Neural cell (in vitro differentiated cells): ENCODE results near the gene USP2. TPM values are rescaled to one million over a fixed set of nuclear protein-coding genes. Genes with fewer than 3 reads are reported as not detected.

Experiments
- H2AFZ ChIP-seq: fragments of 200-600, 300-800 bp; sonication (generic), shearing (Covaris generic); 2 replicates; pipeline ENCODE4 v1.6.0; 2014; ENCODE audit warnings: low read depth, mild to moderate bottlenecking, antibody characterized with exemption, low read length, moderate library complexity
- H3F3A ChIP-seq: fragments of 200-600 bp; shearing (Covaris generic); 2 replicates; pipeline ENCODE4 v1.6.1; 2016; ENCODE audit warnings: mild to moderate bottlenecking, moderate library complexity, mixed read lengths, antibody characterized with exemption, low read length; ENCODE audit not compliant: insufficient read depth, poor library complexity, severe bottlenecking
- H3K27ac ChIP-seq: fragments of 200-600, 300-800 bp; sonication (generic), shearing (Covaris generic); 2 replicates; pipeline ENCODE4 v1.5.1; 2014; ENCODE audit warnings: mild to moderate bottlenecking, low read length, moderate library complexity
- H3K27me3 ChIP-seq: fragments of 300-800, 200-600 bp; sonication (generic), shearing (Covaris generic); 2 replicates; pipeline ENCODE4 v1.6.0; 2014; ENCODE audit warnings: mild to moderate bottlenecking, low read depth, low read length, moderate library complexity; ENCODE audit not compliant: insufficient read depth
- H3K36me3 ChIP-seq: fragments of 300-800, 200-600 bp; sonication (generic), shearing (Covaris generic); 2 replicates; pipeline ENCODE4 v1.5.1; 2014; ENCODE audit warnings: mild to moderate bottlenecking, antibody characterized with exemption, low read length, moderate library complexity; ENCODE audit not compliant: insufficient read depth
- H3K4me2 ChIP-seq: fragments of 300-800, 200-600 bp; sonication (generic), shearing (Covaris generic); 2 replicates; pipeline ENCODE4 v1.6.0; 2014; ENCODE audit warnings: mild to moderate bottlenecking, low read length
- H3K4me3 ChIP-seq: fragments of 300-800, 200-600 bp; sonication (generic), shearing (Covaris generic); 2 replicates; pipeline ENCODE4 v1.5.1; 2014; ENCODE audit warnings: mild to moderate bottlenecking, low read length, moderate library complexity
- H3K79me2 ChIP-seq: fragments of 200-600 bp; shearing (Covaris generic); replicated peaks from 2 replicates; pipeline ENCODE4 v1.6.0; 2014; ENCODE audit warnings: mild to moderate bottlenecking, low read length, moderate library complexity; ENCODE audit not compliant: insufficient read depth
- H3K9ac ChIP-seq: fragments of 300-800, 200-600 bp; sonication (generic), shearing (Covaris generic); 2 replicates; pipeline ENCODE4 v1.6.1; 2016; ENCODE audit warnings: mild to moderate bottlenecking, low read length, mixed read lengths
- H3K9me2 ChIP-seq: fragments of 200-600 bp; shearing (Covaris generic); 2 replicates; pipeline ENCODE4 v1.6.1; 2016; ENCODE audit warnings: mild to moderate bottlenecking, low read length, mixed read lengths; ENCODE audit not compliant: insufficient read depth
- H3K9me3 ChIP-seq: fragments of 200-600, 300-800 bp; sonication (generic), shearing (Covaris generic); 2 replicates; pipeline ENCODE4 v1.6.1; 2016; ENCODE audit warnings: mild to moderate bottlenecking, mixed run types, low read length, moderate library complexity, mixed read lengths
- H4K20me1 ChIP-seq: fragments of 200-600 bp; shearing (Covaris generic); 2 replicates; pipeline ENCODE4 v1.6.1; 2016; ENCODE audit warnings: mild to moderate bottlenecking, mixed run types; ENCODE audit not compliant: insufficient read depth
- CTCF ChIP-seq: fragments of 450-650 bp; IDR thresholded peaks from 2 replicates; pipeline ENCODE4 v1.5.1; 2014; ENCODE audit warnings: antibody characterized with exemption, mild to moderate bottlenecking, moderate library complexity; ENCODE audit not compliant: poor library complexity, severe bottlenecking
- EP300 ChIP-seq: fragments of 450-650 bp; conservative IDR thresholded peaks from 2 replicates; pipeline ENCODE4 v1.6.1; 2014; ENCODE audit warnings: antibody characterized with exemption, mild to moderate bottlenecking, moderate library complexity; ENCODE audit not compliant: poor library complexity, severe bottlenecking
- EZH2 ChIP-seq: fragments of 200-600, 300-800 bp; shearing (Covaris generic), sonication (generic); IDR thresholded peaks from 2 replicates; pipeline ENCODE4 v1.6.1; 2014; ENCODE audit warnings: antibody characterized with exemption, low read length, borderline replicate concordance, mild to moderate bottlenecking; ENCODE audit not compliant: insufficient read depth, poor library complexity, severe bottlenecking
- MXI1 ChIP-seq: fragments of 450-650 bp; conservative IDR thresholded peaks from 2 replicates; pipeline ENCODE4 v1.6.1; 2014; ENCODE audit warnings: antibody characterized with exemption, mild to moderate bottlenecking; ENCODE audit not compliant: poor library complexity, severe bottlenecking
- POLR2AphosphoS5 ChIP-seq: IDR thresholded peaks from 2 replicates; pipeline ENCODE4 v1.6.1; 2012
- RAD21 ChIP-seq: fragments of 450-650 bp; conservative IDR thresholded peaks from 2 replicates; pipeline ENCODE4 v1.6.1; 2014; ENCODE audit warnings: antibody characterized with exemption, mild to moderate bottlenecking, moderate library complexity
- REST ChIP-seq: IDR thresholded peaks from 2 replicates; pipeline ENCODE4 v1.6.1; 2012; ENCODE audit warnings: borderline replicate concordance
- SMC3 ChIP-seq: fragments of 450-650 bp; conservative IDR thresholded peaks from 2 replicates; pipeline ENCODE4 v1.6.1; 2014; ENCODE audit warnings: antibody characterized with exemption, mild to moderate bottlenecking, moderate library complexity; ENCODE audit not compliant: poor library complexity
- TAF1 ChIP-seq: IDR thresholded peaks from 2 replicates; pipeline ENCODE4 v1.6.1; 2012; ENCODE audit warnings: low read depth
- polyA plus RNA-seq: library from polyadenylated mRNA; depleted of rRNA; stranded (reverse); fragments of >200 nt; gene quantifications from 2 replicates; pipeline ENCODE4 v1.2.3, GENCODE V29; 2014

Gene USP2
- polyA plus RNA-seq, 1 donor from 2014 or later = 0.59 TPM

GRCh38 chr11:119340335-119341221 lies 40.9 kb downstream of the USP2 start, which contains the start of gene C1QTNF5:
C1QTNF5 (minus strand) TSS chr11:119340883; CDS start chr11:119340397, 486 bp downstream.
- Histone ChIP-seq H2AFZ (no peak within 1 kb of the TSS), H3K9me3 (no peaks in the 10 kb centered on the region), H3K4me2 (no peak within 1 kb of the TSS), H3K9ac (no peak within 1 kb of the TSS), H3K9me2 (no peaks in the 10 kb centered on the region), H3K27me3 (peaks cover 36% of the 10 kb centered on the region), H3F3A (no peaks in the 10 kb centered on the region), H4K20me1 (no peaks in the 10 kb centered on the region), H3K79me2 (no peaks in the 10 kb centered on the region), H3K27ac (no peak within 1 kb of the TSS), H3K36me3 (no peaks in the 10 kb centered on the region), H3K4me3 (peak within 1 kb of the TSS; percentile 53)
- no peak for TF ChIP-seq SMC3
- TF ChIP-seq RAD21 = no peak
- no peak for TF ChIP-seq EZH2
- no peak for TF ChIP-seq REST
- no peak for TF ChIP-seq EP300
- TF ChIP-seq POLR2AphosphoS5 = no peak
- no peak for TF ChIP-seq TAF1
- no peak for TF ChIP-seq CTCF
- no peak for TF ChIP-seq MXI1

- no peak overlapping the region for H3K9ac ChIP-seq
- no peak overlapping the region for H3K27ac ChIP-seq
Observed at GRCh38 chr11:119339589-119340334, 41.7 kb downstream of the USP2 start.

More at GRCh38 chr11:119339589-119340334, 41.7 kb downstream of the USP2 start:
- H4K20me1 ChIP-seq = no peaks in the 10 kb centered on the region
- peaks cover 4% of the 10 kb centered on the region for H3K79me2 ChIP-seq
- peak overlapping the region; percentile 53 for H3K4me3 ChIP-seq
- no peaks in the 10 kb centered on the region for H3K9me2 ChIP-seq
- H3F3A ChIP-seq = no peaks in the 10 kb centered on the region
- H3K36me3 ChIP-seq = no peaks in the 10 kb centered on the region
- H3K4me2 ChIP-seq = no peak overlapping the region
- H3K27me3 ChIP-seq = peaks cover 36% of the 10 kb centered on the region
- H2AFZ ChIP-seq = no peak overlapping the region
- H3K9me3 ChIP-seq = no peaks in the 10 kb centered on the region
- TF ChIP-seq MXI1 = no peak
- peak; percentile 75 for TF ChIP-seq CTCF
- TF ChIP-seq REST = no peak
- TF ChIP-seq EP300 = no peak
- peak; percentile 57 for TF ChIP-seq SMC3
- TF ChIP-seq POLR2AphosphoS5 = no peak
- TF ChIP-seq EZH2 = no peak
- TF ChIP-seq RAD21 = peak; percentile 53
